ENCODE results near the gene MMP28. TPM values are rescaled to one million over a fixed set of nuclear protein-coding genes. Genes with fewer than 3 reads are reported as not detected.

The MMP28 gene, protein sequence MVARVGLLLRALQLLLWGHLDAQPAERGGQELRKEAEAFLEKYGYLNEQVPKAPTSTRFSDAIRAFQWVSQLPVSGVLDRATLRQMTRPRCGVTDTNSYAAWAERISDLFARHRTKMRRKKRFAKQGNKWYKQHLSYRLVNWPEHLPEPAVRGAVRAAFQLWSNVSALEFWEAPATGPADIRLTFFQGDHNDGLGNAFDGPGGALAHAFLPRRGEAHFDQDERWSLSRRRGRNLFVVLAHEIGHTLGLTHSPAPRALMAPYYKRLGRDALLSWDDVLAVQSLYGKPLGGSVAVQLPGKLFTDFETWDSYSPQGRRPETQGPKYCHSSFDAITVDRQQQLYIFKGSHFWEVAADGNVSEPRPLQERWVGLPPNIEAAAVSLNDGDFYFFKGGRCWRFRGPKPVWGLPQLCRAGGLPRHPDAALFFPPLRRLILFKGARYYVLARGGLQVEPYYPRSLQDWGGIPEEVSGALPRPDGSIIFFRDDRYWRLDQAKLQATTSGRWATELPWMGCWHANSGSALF
- 10 to 100 TPM in 1 of 2 donors, 1 to 10 TPM in 1; 8.3 to 15.2 TPM for total RNA-seq

DNA sequence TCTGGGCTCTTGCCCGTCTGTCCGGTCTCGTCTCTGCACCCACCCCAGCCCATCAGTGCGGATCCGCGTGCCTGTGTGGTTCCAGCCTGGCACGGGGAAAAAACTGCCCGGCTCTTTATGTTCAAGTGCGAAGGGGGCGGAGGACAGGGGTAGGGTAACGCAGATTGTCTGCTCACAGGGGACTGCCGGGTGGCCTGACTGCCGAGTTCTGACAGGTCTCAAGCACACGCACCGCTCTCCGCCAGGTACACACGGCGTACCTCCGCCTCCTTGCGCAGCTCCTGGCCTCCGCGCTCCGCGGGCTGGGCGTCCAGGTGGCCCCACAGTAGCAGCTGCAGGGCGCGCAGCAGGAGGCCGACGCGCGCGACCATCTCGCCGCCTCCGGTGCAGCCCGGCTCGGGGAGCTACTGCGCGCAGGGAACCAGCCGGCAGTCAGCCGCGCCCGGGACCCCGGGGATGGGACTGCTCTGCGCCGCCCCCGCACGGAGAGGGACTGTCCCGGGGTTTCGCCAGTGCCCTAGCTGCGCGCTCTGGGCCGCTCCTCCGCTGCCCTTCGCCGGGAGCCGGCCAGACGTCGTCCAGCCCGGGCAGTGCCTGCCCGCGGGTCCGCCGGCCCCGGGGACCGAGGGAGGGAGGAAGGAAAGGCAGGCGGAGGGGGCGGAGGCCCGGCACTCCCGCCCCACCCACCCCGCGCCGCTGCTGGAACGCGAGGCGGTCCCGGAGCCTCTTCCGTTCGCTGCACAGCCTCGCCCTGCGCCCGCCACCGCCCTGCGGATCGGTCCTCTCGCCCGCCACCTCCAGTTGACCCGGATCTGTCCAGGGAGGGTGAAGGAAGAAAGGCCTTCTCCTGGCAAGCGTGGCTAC, at the start of gene MMP28:
TSS of gene MMP28 (minus strand) at position 635 of the 864 bp plus-strand sequence. CDS start at position 371, 264 bp downstream.
- H3K4me1 ChIP-seq, result peaks cover 21% of the 10 kb centered on the region
- ATAC-seq, result peak; percentile 68
- DNase-seq, result peak; percentile 25 to 48 (median 36)
- 0% methylated on average over 76 of the region's 89 CpGs; no CpG with 5 or more reads in 1 of the 2 donors for WGBS, 2 donors
- no peaks in the 10 kb centered on the region for H3K36me3 ChIP-seq (replicated peaks in 1 of 2; ENCODE audit: insufficient read depth in 1 of 2, low read depth in 2 of 2)
- H3K27me3 ChIP-seq, result no peaks in the 10 kb centered on the region
- intact Hi-C loops (cut with DNase I), result no loop called here
- H3K9me3 ChIP-seq, result no peaks in the 10 kb centered on the region
- peak within 1 kb of the TSS in 1 of 2 donors; percentile 14 for H3K4me3 ChIP-seq
- peak within 1 kb of the TSS in 1 of 4 donors; percentile 11 for H3K27ac ChIP-seq
- peak in 1 of 3 donors; percentile 11 for TF ChIP-seq POLR2A (IDR thresholded peaks at IDR 0.05)
- TF ChIP-seq, protein P1, sequence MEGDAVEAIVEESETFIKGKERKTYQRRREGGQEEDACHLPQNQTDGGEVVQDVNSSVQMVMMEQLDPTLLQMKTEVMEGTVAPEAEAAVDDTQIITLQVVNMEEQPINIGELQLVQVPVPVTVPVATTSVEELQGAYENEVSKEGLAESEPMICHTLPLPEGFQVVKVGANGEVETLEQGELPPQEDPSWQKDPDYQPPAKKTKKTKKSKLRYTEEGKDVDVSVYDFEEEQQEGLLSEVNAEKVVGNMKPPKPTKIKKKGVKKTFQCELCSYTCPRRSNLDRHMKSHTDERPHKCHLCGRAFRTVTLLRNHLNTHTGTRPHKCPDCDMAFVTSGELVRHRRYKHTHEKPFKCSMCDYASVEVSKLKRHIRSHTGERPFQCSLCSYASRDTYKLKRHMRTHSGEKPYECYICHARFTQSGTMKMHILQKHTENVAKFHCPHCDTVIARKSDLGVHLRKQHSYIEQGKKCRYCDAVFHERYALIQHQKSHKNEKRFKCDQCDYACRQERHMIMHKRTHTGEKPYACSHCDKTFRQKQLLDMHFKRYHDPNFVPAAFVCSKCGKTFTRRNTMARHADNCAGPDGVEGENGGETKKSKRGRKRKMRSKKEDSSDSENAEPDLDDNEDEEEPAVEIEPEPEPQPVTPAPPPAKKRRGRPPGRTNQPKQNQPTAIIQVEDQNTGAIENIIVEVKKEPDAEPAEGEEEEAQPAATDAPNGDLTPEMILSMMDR (IDR thresholded peaks at IDR 0.05), result no peak

DNA sequence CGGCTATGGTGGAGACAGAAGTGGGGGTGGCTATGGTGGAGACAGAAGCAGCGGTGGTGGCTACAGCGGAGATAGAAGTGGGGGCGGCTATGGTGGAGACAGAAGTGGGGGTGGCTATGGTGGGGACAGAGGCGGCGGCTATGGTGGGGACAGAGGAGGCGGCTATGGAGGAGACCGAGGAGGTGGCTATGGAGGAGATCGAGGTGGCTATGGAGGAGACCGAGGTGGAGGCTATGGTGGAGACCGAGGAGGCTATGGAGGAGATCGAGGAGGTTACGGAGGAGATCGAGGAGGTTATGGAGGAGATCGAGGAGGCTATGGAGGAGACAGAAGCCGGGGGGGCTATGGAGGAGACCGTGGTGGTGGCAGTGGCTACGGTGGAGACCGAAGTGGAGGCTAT, 49.1 kb upstream of the MMP28 start:
- peaks cover 16 to 46% of the 10 kb centered on the region in 2 donors for H3K36me3 ChIP-seq (replicated peaks in 1 of 2; ENCODE audit: insufficient read depth in 1 of 2, low read depth in 2 of 2)
- 95% methylated on average over 19 of the region's 19 CpGs for WGBS, 2 donors
- intact Hi-C loops (cut with DNase I), result no loop called here

DNA sequence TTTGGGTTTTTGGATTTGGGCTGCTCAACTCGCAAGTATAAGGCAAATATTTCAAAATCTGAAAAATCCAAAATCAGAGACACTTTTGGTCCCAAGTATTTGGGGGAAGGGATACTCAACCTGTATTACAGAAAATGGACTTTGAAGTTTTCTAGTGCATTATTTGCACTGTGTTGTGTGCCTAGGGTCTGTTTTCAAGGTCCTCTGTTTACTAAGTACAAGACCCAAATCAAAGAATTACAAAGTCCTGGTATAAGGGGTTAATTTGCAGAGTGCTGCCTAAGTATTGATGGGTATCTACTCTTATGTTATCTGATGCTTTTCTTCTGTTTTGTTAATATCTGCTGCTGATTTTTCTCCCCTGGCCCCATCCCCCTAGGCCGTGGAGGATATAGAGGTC, 48.3 kb upstream of the MMP28 start:
- Histone ChIP-seq H3K27ac (no peak overlapping the region), H3K4me3 (no peak overlapping the region), H3K27me3 (no peaks in the 10 kb centered on the region), H3K4me1 (no peaks in the 10 kb centered on the region), H3K9me3 (no peaks in the 10 kb centered on the region), H3K36me3 (replicated peaks in 1 of 2; ENCODE audit: insufficient read depth in 1 of 2, low read depth in 2 of 2) (peaks cover 16 to 48% of the 10 kb centered on the region in 2 donors)
- intact Hi-C loops (cut with DNase I), result no loop called here
- no peak for TF ChIP-seq POLR2A (IDR thresholded peaks at IDR 0.05)
- TF ChIP-seq, protein P1 (IDR thresholded peaks at IDR 0.05), result no peak
- 91 to 96% methylated on average over 2 of the region's 2 CpGs for WGBS, 2 donors
- DNase-seq, result no peak
- ATAC-seq, result no peak

More for the DNA sequence above, 49.1 kb upstream of the MMP28 start:
- TF ChIP-seq, protein P1 (IDR thresholded peaks at IDR 0.05), result no peak
- no peak for TF ChIP-seq POLR2A (IDR thresholded peaks at IDR 0.05)
- DNase-seq (no peak), ATAC-seq (no peak)
- no peaks in the 10 kb centered on the region for H3K27me3 ChIP-seq
- H3K4me3 ChIP-seq, result no peak overlapping the region
- no peaks in the 10 kb centered on the region for H3K4me1 ChIP-seq
- H3K27ac ChIP-seq, result no peak overlapping the region
- no peaks in the 10 kb centered on the region for H3K9me3 ChIP-seq

DNA sequence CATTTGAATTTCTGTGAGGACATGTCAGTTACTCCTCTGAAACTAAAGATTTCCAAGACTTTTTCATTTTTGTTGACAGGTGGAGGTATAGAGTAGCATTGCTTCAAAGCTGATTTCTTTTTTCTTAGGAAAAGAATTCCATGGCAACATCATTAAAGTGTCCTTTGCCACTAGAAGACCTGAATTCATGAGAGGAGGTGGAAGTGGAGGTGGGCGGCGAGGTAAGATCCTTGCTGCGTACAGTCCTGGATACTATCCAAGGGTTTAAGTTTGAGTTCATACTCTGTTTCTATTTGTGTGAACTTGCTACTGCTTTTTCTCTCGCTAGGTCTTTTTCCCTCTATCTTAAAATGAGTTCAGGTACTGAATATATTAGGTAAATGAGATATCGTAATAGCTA, 46.8 kb upstream of the MMP28 start:
- Histone ChIP-seq H3K36me3 (replicated peaks in 1 of 2; ENCODE audit: insufficient read depth in 1 of 2, low read depth in 2 of 2) (peaks cover 16 to 58% of the 10 kb centered on the region in 2 donors), H3K9me3 (no peaks in the 10 kb centered on the region), H3K27ac (no peak overlapping the region), H3K4me3 (no peak overlapping the region), H3K4me1 (no peaks in the 10 kb centered on the region), H3K27me3 (no peaks in the 10 kb centered on the region)
- TF ChIP-seq POLR2A (IDR thresholded peaks at IDR 0.05), result no peak
- TF ChIP-seq, protein P1 (IDR thresholded peaks at IDR 0.05), result no peak
- DNase-seq (no peak), ATAC-seq (no peak)
- 98 to 99% methylated on average over 5 of the region's 5 CpGs for WGBS, 2 donors
- intact Hi-C loops (cut with DNase I), result no loop called here

Data from body of pancreas (tissue), 4 donors.